Activated naive CD4-positive, alpha-beta T cell treated with anti-CD3 and anti-CD28 coated beads, Interleukin-2, amount 50 U/mL, for 16 hours (primary cell): ENCODE results near the gene IGSF6.
"Not testable (repeated sequence)": the region's sequence is repeated elsewhere in the genome, so short reads cannot be mapped to it uniquely, and the experiment has no call there.

Source experiments
- DNase-seq: peaks from one replicate; pipeline ENCODE4 v3.0.0-alpha.2; 2020

The IGSF6 gene

DNA sequence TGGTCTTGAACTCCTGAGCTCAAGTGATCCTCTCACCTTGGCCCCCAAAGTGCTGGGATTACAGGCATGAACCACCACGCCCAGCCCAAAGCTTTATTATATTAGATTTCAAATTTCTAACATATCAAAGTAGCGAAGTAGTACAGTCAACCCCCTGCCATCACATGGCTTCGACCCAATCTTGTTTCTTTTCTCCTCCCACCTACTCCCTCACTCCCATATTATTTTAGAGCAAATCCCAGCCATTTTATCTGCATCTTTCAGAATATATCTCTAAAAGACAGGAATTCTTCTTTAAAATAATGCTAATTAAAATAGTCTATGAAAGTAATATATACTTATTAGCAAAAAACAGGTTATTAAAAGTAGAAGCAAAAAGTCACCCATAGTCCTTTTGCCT is 893 bp downstream of the IGSF6 start:
- DNase-seq, result no peak

DNA sequence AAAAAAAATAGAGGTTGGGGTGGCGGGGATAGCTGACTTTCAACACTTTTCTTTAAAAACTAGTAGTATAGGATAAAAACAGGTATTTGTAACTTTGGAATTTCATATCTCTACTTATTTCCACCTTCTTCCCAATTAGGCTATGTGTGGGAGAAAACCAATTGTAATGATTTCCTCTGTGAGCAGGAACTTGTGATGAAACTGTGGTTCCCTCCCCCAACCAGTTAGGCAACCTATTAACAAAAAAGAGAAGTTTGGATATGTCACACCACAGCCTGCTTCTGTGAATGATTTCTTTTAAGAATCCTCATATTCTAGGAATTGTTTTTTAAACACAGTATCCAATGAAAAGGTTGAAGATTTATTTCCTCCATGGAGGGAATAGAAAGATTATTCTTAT is 1.9 kb downstream of the IGSF6 start:
- DNase-seq, result no peak

DNA sequence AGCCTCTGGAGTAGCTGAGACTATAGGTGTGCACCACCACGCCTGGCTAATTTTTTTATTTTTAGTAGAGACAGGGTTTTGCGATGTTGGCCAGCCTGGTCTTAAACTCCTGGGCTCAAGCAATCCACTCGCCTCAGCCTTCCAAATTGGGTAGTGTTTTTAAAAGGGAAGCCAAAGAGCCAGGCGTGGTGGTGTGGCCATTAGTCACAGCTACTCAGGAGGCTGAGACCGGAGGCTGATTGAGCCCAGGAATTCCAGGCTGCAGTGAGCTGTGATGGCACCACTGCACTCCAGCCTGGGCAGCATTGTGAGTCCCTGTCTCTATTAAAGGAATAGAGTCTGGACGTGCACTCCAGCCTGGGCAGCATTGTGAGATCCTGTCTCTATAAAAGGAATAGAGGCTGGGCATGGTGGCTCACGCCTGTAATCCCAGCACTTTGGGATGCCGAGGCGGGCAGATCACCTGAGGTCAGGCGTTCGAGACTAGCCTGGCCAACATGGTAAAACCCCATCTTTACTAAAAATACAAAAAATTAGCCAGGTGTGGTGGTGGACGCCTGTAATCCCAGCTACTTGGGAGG is 2.5 kb downstream of the IGSF6 start:
- DNase-seq, result not testable (repeated sequence)

DNA sequence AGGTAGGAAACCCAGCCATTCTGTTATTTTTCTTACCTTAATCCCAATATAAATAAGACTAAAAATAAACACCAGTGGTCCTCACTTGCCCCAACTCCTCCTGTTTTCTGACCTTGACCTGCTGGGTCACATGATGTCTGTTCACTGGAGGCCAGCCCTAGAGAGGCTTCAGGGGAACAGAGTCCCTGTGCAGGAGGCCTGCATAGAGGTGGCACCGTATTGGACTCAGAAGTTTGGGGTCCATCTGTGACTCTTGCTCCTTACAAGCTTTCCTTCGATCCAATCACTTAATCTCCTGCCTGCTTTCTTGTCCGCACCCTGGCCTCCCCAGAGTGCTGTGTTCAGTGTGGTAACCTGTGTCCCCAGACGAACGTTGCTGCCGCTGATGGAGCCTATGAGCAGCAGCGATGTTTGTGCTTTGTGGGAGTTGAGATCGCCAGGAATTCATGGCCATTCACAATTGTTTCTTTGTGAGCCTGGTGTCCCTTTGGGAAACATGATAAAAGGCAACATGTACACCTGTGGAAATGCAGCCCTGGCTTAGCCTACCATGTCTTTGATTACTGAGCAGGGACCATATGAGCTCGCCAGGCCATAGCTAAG is 4.7 kb downstream of the IGSF6 start:
- DNase-seq, result no peak

DNA sequence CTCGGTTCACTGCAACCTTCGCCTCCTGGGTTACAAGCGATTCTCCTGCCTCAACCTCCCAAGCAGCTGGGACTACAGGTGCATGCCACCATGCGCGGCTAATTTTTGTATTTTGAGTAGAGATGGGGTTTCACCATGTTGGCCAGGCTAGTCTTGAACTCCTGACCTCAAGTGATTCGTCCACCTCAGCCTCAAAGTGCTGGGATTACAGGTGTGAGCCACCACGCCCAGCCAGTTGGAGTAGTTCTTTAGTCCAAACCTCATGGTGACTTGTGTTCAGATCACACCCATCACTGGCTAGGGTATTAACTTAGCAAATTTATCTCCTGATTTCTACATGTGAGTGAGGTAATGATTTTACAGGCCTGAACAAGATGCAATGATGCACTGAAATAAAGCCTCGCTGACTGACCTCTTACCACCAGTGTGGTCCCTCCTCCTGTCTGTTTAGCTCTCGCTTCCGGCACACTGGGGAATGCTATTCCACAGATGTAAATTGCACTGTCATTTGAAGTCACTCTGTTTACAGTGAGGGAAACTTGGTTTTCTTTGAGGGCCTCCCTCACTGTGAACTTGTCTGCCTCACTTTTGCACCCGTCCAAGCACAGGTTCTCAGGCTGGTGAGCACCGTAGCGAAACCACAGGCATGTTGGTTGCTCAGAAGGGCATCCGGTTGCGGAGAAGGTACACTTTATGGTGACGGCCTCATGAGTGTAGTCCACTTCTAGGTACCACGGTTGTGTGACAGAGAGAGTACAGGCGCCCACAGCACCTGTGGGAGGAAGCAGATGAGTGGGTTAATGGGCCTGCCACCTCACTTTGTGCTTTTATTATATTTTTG is 5.5 kb downstream of the IGSF6 start:
- DNase-seq, result peak; percentile 70

DNA sequence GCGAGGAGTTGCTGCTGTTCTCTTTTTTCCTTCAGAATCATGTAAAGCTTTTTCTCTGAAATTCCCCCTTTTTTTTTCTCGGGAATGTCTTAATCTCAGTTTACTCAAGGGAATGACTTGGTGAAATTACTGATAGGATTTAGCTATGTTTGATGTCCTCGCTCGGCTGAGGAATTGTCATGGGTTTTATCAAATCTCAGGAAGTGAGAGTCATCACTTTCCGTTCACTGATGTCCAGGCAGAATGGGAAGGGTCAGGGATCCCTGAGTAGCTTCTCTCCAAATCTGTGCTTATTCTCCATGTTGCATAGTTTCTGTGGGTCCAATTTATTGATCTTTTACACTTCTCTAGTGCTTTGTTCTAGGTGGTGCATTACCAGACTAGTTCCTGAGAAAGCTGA is 6.3 kb downstream of the IGSF6 start:
- DNase-seq, result no peak

DNA sequence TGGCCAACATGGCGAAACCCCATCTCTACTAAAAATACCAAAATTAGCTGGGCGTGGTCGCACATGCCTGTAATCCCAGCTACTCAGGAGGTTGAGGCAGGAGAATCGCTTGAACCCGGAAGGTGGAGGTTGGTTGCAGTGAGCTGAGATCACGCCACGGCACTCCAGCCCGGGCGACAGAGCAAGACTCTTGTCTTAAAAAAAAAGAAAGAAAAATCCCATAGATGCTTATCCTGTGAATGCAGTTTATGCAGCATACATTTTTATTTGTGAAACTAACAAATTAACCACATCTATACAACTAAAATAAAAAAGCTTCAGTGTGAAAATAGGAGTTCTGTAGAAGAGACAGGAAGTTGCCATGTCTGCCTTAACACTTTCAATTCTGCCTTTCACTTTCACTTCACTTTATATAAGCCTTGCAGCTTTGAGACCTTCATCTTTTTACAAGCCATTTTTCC is 7.1 kb downstream of the IGSF6 start:
- peak; percentile 34 for DNase-seq

DNA sequence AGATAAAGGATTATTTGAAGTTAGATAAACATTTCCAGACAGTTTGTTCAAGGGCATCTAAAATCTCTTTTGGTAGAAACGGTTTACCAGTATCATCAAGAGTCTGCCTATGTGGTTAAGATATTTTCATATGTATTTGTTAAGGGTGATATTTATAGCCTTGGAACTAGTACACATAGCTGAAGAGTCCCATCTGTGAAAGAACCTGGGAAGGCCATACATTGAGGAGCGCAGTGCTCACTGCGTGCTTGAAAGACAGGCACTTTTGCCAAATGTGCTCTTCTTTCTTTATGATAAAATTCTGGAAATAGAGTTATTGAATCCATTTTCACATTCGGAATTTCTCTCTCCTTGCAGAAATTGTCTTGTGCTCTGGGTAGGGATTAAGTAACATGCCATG is 7.7 kb downstream of the IGSF6 start:
- DNase-seq, result no peak

DNA sequence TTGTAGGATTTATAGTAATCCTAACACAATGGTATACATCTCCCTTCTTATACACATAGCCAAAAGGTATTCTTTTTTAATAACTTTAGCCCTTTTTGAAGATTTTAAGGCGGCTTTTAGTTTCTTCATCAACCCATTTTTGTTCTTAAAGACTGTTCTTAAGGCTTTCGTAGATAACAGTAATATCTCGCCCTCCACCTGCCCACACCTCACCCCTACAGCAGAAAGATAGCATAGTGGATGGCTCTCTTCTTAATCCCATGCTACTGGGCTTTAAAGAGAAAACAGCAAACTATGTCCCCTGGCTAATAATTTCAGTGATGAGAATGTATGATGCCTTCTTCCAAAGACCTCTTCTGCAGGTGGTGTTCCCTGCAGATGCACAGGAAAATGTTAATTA is 8.6 kb downstream of the IGSF6 start:
- no peak for DNase-seq

DNA sequence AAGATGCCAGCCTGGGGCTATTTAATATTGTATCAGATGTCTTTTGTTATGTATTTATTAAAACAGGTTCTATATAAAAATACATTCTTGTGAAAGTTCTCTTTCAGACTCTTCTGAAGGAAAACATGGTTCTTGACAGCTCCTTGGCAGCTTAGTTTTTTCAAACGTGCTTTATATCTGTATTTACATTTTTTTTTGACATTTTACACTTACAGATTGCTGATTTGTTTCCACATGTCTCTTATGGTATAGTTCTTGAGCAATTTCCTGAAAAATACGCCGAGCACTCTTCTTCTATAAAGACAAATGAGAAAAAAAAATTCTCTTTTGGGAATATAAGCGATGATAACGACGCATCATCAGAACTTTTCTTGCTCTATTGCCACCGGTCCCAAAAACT is 9.5 kb downstream of the IGSF6 start:
- no peak for DNase-seq

DNA sequence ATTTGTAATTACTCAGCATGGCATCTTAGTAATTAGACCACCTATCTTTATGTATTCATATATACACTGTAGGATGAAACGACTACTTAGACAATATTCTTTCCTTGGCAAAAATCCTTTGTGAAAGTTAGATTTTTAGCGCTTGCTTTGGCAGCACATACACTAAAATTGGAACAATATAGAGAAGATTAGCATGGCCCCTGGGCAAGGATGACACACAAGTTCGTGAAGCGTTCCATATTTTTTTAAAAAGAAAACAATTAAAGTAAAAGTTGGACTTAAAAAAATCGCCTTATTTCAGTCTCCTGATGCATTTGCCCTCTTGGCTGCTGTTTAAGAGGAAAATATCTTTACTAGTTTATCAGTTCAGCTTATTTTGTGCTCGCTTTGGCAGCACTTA is 10.5 kb downstream of the IGSF6 start:
- no peak for DNase-seq

DNA sequence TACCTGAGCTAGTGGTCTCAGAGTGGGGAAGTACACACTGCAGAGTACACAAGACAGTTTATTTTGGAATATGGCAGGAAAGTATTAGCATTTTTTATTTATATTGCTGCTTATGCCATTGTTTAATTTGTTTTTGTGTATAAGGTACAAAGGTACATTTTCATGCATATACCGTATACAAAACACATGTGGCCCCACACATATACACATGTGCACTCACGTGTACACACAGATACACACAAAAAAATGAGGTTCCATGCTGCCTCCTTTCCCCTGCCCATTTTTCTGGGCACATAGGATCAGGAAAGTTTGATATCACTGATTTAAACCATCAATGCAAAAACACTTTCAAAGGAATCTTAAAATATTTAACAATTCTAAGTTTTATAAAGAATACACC is 12.9 kb downstream of the IGSF6 start:
- DNase-seq, result no peak

DNA sequence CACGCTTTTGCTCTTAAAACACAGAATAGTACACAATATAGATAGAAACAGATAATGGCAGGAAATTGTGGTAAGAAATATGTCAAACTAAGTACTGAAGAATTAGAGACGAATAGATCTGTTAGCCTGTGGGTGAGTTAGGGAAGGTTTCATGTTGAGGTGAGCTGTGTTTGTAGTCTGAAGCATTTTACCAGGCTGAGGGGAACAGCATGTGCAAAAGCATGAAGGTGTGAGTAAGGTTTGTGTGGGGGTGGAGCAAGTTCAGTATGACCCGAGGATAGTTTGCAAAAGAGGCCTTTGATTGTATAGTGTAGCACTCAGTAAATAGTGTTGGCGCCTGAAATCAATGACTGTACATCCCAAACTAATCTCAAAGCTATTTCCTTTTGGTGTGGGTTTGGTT is 13.8 kb downstream of the IGSF6 start:
- no peak for DNase-seq

DNA sequence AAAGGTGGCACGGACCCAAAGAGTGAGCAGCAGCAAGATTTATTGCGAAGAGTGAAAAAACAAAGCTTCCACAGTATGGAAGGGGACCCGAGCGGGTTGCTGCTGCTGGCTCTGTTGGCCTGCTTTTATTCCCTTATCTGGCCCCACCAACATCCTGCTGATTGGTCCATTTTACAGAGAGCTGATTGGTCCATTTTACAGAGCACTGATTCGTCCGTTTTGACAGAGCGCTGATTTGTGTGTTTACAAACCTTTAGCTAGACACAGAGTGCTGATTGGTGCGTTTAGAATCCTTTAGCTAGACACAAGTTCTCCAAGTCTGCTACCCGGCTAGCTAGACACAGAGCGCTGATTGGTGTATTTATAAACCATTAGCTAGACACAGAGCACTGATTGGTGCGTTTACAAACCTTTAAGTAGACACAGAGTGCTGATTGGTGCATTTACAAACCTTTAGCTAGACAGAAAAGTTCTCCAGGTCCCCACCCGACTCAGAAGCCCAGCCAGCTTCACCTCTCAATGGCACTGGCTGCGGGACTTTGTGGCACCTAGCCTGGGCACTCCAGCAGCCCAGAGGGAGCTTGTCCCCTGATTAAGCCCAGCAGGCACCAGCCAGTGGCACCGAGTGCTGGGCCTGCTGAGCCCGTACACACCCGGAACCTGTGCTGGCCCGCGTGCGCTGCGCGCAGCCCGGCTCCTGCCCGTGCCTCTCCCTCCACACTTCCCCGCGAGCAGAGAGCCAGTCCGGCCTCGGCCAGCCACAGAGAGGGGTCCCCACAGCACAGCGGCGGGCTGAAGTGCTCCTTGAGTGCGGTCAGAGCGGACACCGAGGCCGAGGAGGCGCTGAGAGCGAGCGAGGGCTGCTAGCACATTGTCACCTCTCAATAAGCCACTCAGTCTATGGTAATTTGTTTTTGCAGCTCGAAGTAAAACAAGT is 15.1 kb downstream of the IGSF6 start:
- no peak for DNase-seq

DNA sequence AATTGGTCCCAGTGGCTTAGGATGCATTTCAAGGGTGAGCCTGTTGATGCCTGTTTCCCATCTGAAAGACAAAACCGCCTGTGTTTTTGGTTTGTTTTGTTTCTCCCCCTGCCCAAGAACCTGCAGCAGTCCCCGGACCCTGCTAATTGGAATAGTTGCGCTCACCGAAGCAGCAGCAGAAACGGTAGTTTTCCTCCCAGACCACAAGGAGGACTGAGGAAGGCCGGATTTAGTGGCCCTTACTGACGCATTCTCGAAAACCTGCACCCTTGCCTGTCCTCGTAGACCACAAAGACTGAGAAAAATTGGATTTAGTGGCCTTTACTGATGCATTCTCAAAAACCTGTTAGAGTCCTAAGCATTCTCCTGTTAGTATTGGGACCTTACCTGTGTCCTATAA is 16.7 kb downstream of the IGSF6 start:
- DNase-seq, result not testable (repeated sequence)

DNA sequence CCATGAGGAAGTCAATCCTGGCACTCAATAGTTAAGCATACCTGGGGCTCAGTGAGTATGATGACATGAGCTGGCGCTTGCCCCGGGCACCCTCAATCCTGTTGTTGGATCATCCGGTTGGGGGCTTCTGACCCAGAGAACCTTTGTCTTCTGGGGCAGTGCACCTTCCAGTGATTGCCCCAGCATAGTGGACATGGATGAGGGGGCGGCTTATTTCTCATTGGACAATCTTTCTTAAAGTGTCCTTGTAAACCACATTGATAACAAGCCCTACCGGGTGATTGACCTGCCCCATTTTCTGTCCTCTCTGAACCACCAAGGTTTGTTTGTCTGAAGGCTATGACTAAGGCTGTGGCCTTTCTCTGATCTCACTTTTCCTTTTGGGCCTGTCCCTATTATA is 18.2 kb downstream of the IGSF6 start:
- no peak for DNase-seq

DNA sequence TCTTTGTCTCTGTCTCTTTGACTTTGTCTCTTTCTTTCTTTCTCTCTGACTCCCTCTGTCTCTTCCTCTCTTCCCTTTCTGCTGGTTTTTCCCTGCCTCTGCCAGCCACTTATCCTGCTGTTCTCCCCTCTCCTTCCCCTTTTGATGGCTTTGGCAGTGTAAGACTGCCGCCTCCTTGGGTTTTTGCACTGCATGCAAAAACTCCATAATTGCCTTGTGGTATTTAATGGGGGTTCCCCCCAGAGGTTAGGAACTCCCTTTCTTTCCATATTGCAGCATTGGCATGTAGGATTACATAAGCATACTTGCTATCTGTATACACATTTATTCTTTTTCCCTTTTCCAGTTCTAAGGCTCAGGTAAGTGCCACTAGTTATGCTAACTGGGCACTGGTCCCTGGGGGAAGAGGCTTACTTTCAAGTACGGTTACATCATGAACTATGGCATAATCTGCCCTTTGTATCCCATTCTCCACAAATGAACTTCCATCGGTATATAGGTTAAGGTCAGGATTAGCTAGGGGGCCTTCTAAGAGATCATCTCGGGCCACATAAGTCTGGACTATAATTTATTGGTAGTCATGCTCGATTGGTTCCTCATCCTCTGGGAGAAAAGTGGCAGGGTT is 20.3 kb downstream of the IGSF6 start:
- not testable (repeated sequence) for DNase-seq

DNA sequence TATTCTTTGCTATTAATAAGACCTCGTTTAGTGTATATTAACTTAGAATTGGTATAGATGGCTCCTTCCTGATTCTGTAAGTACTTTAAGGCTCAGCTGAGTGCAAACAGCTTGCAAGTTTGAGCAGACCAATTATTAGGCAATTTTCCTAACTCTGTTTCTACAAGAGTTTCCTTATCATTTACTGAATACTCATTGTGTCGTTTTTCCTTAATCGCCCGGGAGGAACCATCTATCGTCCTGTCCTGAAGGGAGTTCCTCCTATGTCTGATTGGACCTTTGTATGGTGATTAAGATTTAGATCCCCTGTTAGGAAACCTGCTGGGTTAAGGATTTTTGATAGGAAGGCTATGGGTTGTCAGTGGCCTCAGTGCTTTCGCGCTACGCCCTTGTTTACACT is 21.0 kb downstream of the IGSF6 start:
- not testable (repeated sequence) for DNase-seq

DNA sequence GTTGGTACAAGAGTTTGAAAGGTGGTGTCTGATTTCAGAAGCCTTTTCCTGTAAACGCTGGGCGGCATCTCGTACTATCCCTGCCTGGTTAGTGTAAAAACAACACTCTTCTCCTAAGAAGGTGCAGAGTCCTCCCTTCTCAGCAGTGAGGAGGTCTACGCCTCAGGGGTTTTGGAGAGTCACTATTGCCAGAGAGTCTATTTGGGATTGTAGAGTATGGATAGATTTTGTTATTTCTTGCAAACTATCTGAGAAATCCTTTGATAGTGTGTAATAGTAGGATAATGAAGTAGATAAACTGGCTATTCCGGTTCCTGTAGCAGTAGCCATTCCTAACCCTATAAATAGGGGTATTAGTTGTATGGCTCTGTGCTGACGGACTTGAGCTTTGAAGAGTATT is 21.5 kb downstream of the IGSF6 start:
- DNase-seq, result not testable (repeated sequence)

DNA sequence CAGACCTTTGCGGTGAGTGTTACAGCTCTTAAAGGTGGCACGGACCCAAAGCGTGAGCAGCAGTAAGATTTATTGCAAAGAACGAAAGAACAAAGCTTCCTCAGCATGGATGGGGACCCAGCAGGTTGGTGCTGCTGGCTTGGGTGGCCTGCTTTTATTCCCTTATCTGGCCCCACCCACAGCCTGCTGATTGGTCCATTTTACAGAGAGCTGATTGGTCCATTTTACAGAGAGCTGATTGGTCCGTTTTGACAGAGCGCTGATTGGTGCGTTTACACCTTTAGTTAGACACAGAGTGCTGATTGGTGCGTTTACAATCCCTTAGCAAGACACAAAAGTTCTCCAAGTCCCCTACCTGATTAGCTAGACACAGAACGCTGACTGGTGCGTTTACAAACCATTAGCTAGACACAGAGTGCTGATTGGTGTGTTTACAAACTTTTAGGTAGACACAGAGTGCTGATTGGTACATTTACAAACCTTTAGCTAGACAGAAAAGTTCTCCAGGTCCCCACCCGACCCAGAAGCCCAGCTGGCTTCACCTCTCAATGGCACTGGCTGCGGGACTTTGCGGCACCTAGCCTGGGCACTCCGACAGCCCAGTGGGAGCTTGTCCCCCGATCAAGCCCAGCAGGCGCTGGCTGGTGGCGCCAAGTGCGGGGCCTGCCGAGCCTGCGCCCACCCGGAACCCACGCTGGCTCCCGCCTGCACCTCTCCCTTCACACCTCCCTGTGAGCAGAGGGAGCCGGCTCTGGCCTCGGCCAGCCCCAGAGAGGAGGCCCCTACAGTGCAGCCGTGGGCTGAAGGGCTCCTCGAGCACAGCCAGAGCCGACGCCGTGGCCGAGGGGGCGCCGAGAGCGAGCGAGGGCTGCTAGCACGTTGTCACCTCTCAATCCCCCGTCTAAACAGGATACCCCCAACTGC is 22.5 kb downstream of the IGSF6 start:
- DNase-seq, result not testable (repeated sequence)

DNA sequence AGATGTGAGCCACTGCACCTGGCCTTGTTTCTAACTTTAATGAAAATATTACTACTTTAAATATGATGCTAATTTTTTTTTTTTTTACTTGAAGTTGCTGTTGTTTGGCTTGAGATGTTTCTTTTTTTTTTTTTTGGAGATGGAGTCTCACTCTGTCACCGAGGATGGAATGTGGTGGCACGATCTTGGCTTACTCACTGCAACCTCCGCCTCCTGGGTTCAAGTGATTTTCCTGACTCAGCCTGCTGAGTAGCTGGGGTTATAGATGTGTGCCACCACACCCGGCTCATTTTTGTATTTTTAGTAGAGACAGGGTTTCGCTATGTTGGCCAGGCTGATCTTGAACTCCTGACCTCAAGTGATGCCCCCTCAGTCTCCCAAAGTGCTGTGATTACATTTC is 23.6 kb downstream of the IGSF6 start:
- DNase-seq, result no peak
